WI38 (cell line): ENCODE data around the gene FOXO3.

Experiments
- H3K4me3 ChIP-seq: 2 replicates; pipeline ENCODE4 v1.5.1; 2011; ENCODE audit warnings: low read depth, mild to moderate bottlenecking, control low read depth, low read length
- CTCF ChIP-seq: IDR thresholded peaks from 2 replicates; pipeline ENCODE4 v1.5.1; 2012; ENCODE audit warnings: low read depth, mild to moderate bottlenecking, control low read depth, low read length

The FOXO3 gene

DNA sequence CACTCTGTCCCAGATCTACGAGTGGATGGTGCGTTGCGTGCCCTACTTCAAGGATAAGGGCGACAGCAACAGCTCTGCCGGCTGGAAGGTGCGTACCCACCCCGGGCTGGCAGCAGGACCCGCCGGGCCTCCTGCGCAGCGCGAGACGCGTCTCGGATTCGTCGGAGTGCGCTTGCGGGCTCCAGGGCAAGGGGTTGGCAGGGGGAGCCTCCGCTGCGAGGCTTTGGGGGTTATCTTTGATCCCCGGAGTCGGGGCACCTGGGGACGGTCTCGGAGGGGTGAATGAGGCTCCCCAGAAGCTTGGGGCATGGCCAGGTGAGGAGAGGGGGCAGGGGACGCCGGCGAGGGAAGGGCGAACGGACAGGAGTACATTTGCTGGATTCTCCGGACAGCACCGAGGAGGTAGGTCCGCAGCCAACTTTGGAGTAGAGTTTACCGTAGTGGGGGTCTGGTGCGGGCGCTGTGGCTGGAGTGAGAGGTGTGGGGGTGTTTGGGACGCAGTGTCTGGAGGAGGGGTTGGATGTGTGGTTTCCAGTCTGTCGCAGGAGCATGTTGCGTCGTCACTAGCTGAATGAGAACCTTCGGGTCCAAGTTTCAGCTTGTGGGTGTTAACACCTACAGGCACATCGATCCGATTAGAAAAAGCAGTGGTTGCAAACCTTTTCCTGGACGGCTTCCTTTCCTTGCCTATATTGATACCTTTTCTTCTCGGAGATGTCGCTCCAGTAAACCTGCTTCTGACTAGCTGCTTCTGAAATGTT lies 1.2 kb downstream of the FOXO3 start:
- H3K4me3 ChIP-seq = peak overlapping the region; percentile 95
- TF ChIP-seq CTCF = no peak

- no peak for TF ChIP-seq CTCF
- H3K4me3 ChIP-seq = peak overlapping the region; percentile 95
Measured at GRCh38 chr6:108562503-108562993, 1.8 kb downstream of the FOXO3 start.

- H3K4me3 ChIP-seq = peak overlapping the region; percentile 95
- TF ChIP-seq CTCF = no peak
Measured at GRCh38 chr6:108563292-108563691, 2.6 kb downstream of the FOXO3 start.

DNA sequence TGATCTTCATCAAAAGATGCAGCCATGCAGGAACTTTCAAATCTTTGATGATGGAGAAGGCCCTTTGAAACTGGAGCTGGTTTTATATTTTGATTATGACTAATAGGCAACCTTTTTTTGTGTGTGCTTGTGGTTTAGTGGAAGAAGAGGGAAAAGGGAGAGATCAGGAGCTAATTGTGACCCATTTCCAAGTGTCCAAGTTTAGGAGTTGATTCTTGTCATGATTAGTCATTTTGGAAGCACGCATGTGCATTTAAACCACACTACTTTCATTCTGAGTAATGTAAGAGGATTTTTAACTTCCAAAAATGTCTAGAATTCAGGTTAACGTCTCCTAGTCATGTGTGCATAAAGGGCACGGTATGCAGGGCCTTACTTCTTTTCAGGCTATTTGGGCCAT lies 3.5 kb downstream of the FOXO3 start:
- H3K4me3 ChIP-seq = peak overlapping the region; percentile 95
- no peak for TF ChIP-seq CTCF

DNA sequence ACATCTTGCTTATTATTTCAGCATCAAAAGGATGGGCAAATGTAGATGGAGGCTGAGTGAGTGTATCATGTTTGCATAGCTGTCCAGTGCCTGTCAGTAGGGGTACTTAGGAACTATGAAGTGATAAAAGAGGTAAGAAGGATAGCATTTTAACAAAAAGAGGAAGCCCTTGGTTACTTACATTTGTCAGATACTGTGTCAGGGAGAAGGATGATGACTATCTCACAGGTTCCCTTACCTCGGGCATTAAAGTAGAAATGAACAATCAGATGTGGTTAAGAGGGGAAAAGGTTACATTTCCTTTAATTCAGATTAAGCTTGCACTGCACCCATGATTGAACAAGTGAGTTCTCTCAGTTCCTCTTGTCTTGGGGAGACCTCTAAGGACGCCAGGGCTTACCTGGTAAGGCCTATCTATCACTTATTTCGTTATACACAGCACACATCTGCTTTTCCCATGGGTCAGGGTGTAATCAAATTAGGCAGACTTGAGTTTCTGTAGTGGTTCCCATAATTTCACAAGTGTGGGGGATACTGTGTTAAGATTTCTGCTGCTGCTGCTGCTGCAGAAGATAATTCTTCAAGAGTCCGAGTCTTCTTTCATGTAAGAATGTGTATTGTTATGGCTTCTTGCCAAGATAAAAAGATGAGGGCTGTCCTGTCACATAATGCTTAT lies 4.5 kb downstream of the FOXO3 start:
- peak overlapping the region; percentile 95 for H3K4me3 ChIP-seq
- no peak for TF ChIP-seq CTCF

- no peak for TF ChIP-seq CTCF
- no peak overlapping the region for H3K4me3 ChIP-seq
Measured at GRCh38 chr6:108565893-108566292, 5.2 kb downstream of the FOXO3 start.

- H3K4me3 ChIP-seq = no peak overlapping the region
- no peak for TF ChIP-seq CTCF
Measured at GRCh38 chr6:108566406-108566805, 5.7 kb downstream of the FOXO3 start.
